Thymus (tissue), 11 donors: ENCODE measurements around the gene EPHB2. TPM values are rescaled to one million over a fixed set of nuclear protein-coding genes. Genes with fewer than 3 reads are reported as not detected.

Experiments
- DNase-seq, 9 donors: peaks; one replicate each; pipeline ENCODE4 v3.0.0-alpha.2; 2013; ENCODE audit warnings: low spot score in 9 of 9, low read depth in 6 of 9, missing footprints in 1 of 9
- H3K27ac ChIP-seq, 2 donors: one replicate each; pipeline ENCODE4 v1.5.1; 2013; ENCODE audit warnings: control low read depth in 1 of 2, low read depth in 1 of 2, low read length in 1 of 2, mild to moderate bottlenecking in 1 of 2, moderate library complexity in 1 of 2
- H3K27me3 ChIP-seq, 2 donors: one replicate each; pipeline ENCODE4 v1.5.1; 2013; ENCODE audit warnings: low read length in 1 of 2; ENCODE audit not compliant: control insufficient read depth in 2 of 2, insufficient read depth in 1 of 2
- H3K36me3 ChIP-seq, 2 donors: one replicate each; pipeline ENCODE4 v1.5.1; 2013; ENCODE audit warnings: low read length in 1 of 2, mild to moderate bottlenecking in 1 of 2, moderate library complexity in 1 of 2; ENCODE audit not compliant: control insufficient read depth in 2 of 2, insufficient read depth in 2 of 2
- H3K4me1 ChIP-seq, 2 donors: one replicate each; pipeline ENCODE4 v1.5.1; 2013; ENCODE audit warnings: low read length in 2 of 2; ENCODE audit not compliant: control insufficient read depth in 2 of 2, insufficient read depth in 2 of 2
- H3K4me3 ChIP-seq, 2 donors: one replicate each; pipeline ENCODE4 v1.5.1; 2013; ENCODE audit warnings: low read length in 2 of 2, control low read depth in 1 of 2, mild to moderate bottlenecking in 1 of 2
- H3K9me3 ChIP-seq, 2 donors: one replicate each; pipeline ENCODE4 v1.5.1; 2013; ENCODE audit warnings: low read length in 1 of 2, mild to moderate bottlenecking in 1 of 2; ENCODE audit not compliant: control insufficient read depth in 2 of 2, insufficient read depth in 1 of 2
- WGBS: extraction: QIAGEN DNeasy Blood & Tissue Kit; methylation state at CpG from one replicate; pipeline ENCODE4 v1.1.7; 2013; 5-methylcytosine and 5-hydroxymethylcytosine counted together
- polyA plus RNA-seq: library from polyadenylated mRNA; stranded (reverse); fragments of 200-250 nt; gene quantifications from one replicate; pipeline ENCODE4 v1.2.3, GENCODE V29; 2013
- total RNA-seq: library from RNA; stranded (reverse); fragments of 120-200 nt; gene quantifications from one replicate; pipeline ENCODE4 v1.2.4, GENCODE V29; 2013
- donor health status: healthy.

Gene EPHB2
- total and polyA plus RNA-seq, 2 donors, result 1.6 to 2.6 TPM

DNA sequence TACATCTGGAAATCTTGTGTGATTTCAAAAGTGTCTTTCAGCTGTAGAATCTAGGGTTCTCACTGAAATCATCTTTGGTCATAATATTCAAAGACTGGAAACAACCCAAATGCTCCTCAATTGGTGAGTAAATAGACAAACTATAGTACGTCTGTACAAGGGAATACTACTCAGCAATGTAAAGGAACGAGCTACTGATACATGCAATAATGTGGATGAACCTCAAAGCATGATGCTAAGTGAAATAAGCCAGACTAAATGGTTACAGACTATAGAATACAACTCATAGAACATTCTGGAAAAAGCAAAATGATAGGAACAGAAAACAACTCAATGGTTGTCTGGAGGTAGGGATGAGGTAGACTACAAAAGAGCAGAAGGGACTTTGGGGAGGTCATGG, 259.5 kb downstream of the EPHB2 start:
- Histone ChIP-seq H3K27me3 (peaks cover 2 to 26% of the 10 kb centered on the region in 2 donors), H3K4me3 (no peak overlapping the region), H3K27ac (no peak overlapping the region), H3K36me3 (no peaks in the 10 kb centered on the region), H3K4me1 (no peaks in the 10 kb centered on the region), H3K9me3 (peaks cover 0 to 2% of the 10 kb centered on the region in 2 donors)
- whole genome bisulfite sequencing, result 94% methylated on average over 2 of the region's 2 CpGs
- no peak for DNase-seq

Other genes starting within 250 kb of the EPHB2 start
- not detected for gene EPHA8, start 147.3 kb upstream of the EPHB2 start, total RNA-seq
- 0.05 TPM for gene EPHA8, start 147.3 kb upstream of the EPHB2 start, polyA plus RNA-seq
- 153 TPM for gene C1QA, start 74.2 kb upstream of the EPHB2 start, total RNA-seq
- gene C1QA, start 74.2 kb upstream of the EPHB2 start, polyA plus RNA-seq, result 192 TPM
- gene C1QC, start 67.2 kb upstream of the EPHB2 start, total RNA-seq, result 83.0 TPM
- gene C1QC, start 67.2 kb upstream of the EPHB2 start, polyA plus RNA-seq, result 129 TPM
- 118 TPM for gene C1QB, start 57.6 kb upstream of the EPHB2 start, total RNA-seq
- 159 TPM for gene C1QB, start 57.6 kb upstream of the EPHB2 start, polyA plus RNA-seq